GM12801 (cell line): ENCODE data around the gene WDR75.

Experiments used
- TF ChIP-seq, protein P1 (sequence below): IDR thresholded peaks from one replicate; pipeline ENCODE4 v1.5.1; 2011; ENCODE audit warnings: control low read depth; ENCODE audit not compliant: insufficient read length; ENCODE audit errors: extremely low read depth

WDR75 gene

DNA sequence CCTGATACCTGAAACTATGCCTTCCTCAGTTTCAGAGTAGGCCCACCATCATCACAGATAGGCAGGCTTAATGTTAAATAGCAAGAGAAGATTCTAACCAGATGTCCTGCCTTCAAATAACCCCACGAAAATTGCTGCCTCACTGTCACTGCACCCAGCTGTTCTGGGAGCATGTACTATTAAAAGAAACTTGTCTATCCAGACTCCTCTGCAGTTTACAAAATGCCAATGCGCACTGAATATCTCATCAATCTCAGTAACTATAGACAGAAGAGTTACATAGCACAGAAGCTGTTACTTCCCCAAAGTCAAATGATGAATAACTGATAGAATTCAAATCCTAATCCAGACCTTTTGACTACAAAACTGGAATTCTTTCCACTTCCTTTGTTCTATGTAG is 43.9 kb downstream of the WDR75 start:
- TF ChIP-seq, protein P1, sequence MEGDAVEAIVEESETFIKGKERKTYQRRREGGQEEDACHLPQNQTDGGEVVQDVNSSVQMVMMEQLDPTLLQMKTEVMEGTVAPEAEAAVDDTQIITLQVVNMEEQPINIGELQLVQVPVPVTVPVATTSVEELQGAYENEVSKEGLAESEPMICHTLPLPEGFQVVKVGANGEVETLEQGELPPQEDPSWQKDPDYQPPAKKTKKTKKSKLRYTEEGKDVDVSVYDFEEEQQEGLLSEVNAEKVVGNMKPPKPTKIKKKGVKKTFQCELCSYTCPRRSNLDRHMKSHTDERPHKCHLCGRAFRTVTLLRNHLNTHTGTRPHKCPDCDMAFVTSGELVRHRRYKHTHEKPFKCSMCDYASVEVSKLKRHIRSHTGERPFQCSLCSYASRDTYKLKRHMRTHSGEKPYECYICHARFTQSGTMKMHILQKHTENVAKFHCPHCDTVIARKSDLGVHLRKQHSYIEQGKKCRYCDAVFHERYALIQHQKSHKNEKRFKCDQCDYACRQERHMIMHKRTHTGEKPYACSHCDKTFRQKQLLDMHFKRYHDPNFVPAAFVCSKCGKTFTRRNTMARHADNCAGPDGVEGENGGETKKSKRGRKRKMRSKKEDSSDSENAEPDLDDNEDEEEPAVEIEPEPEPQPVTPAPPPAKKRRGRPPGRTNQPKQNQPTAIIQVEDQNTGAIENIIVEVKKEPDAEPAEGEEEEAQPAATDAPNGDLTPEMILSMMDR: no peak

DNA sequence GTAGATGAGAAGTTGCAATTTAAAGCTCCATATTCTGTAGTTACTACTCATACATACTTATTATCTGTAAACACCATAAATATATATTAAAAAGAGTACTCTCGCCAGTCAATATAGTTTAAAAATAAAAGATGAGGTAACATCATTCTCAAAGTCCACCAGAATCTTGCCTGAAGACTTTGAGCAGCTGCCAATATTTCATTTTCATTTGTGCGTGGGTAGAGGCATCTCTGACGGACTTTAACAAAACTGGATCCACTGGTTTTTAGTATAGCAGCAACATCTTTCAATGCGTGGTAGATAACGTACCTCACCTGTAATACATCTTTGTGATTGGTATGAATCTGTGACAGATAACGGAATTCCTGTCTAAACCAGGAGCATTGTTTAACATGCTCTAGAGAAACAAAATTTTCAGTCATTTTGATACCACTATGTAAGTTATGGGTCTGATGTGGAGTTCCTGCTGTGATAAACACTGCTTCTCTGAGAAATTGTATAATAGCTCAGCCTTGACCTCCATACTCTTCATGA is 45.0 kb downstream of the WDR75 start:
- TF ChIP-seq, protein P1: no peak

DNA sequence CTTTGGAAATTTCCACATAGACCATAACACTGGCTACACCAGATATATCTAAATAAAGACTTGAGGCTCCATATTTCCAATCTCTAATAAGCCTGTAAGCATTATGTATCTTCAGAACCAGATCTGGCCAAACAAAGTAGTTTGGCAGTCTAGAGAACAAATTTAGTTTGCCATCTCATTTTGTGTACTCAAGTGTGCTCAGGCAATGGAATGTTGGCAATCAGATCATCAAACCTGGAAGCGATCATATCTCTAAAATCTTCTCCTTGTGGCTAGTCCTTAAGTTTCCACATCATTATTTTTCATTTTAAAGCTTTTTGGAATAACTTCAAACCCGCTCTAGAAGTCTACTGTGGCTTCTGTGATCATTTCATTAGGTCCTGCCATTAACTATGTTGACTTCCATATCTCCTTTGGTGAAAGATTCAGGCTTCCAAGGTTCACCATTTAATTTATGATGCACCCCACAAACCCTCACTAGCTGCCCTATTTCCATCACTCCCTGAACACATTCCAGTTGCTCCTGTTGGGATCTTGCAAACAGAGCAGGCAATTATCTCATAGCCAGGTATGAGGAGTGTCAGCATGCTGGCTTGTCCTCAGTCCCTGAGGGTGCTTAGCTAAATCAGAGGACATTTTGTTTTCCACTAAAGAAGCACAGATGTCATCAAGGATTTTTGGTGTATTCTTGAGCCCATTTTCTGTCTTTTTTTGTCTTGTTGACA is 46.2 kb downstream of the WDR75 start:
- TF ChIP-seq, protein P1: no peak

DNA sequence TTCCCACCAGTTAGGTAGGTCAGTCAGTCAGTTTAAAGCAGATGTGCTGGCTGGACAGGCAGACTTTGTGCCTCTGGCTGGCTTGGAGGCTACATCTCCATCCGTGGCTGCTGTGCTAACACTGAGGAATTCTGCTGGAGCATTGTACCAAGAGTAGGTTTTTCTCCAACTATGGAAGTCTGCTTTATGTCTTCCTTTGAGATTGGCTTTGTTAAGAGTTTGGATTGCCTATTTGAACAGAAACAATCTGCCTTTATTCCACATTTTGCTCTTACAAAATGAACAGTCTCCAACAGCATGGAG is 46.7 kb downstream of the WDR75 start:
- TF ChIP-seq, protein P1: no peak

GRCh38 chr2:189492451-189492850 is 51.2 kb downstream of the WDR75 start:
- TF ChIP-seq, protein P1: no peak

DNA sequence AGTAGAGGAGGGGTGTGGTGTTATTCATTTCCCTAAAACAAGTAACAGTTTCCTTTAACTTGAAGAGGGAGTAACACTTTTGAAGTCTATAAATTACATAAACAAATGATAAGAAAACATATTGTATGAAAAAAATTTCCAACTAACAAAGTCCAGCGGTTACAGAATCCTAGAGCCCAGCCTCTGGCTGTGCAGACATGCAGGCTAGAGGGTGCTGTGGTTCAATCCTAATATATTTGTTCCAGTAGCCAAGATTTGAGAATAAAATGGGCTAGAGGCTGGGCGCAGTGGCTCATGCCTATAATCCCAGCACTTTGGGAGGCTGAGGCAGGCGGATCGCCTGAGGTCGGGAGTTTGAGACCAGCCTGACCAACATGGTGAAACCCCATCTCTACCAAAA is 56.9 kb downstream of the WDR75 start:
- TF ChIP-seq, protein P1: no peak

- TF ChIP-seq, protein P1: no peak
Observed at GRCh38 chr2:189499137-189499536, 57.9 kb downstream of the WDR75 start.
